GM10248 (cell line): ENCODE data around the gene PLCB2.

Experiments
- CTCF ChIA-PET: fragments of 300-600 bp; sonication (Branson Sonifier 250); formaldehyde crosslinking; extraction: SDS; loops from one replicate; lab custom pipeline; 2021; ENCODE audit warnings: antibody characterized with exemption; lab: Yijun Ruan, JAX
- POLR2A ChIA-PET: fragments of 350-650 bp; sonication (Branson Sonifier 250); formaldehyde crosslinking; extraction: SDS; loops from one replicate; lab custom pipeline; 2020; ENCODE audit warnings: antibody characterized with exemption; lab: Yijun Ruan, JAX
- DNase-seq: peaks from one replicate; pipeline ENCODE4 v3.0.0; 2012; ENCODE audit errors: extremely low spot score
- CTCF ChIP-seq: IDR thresholded peaks from 2 replicates; pipeline ENCODE4 v1.5.1; 2012; ENCODE audit warnings: mild to moderate bottlenecking, low read depth; ENCODE audit errors: extremely low read depth, missing control alignments, control extremely low read depth

The PLCB2 gene

GRCh38 chr15:40249477-40250303 lies 58.0 kb downstream of the PLCB2 start:
- no peak for DNase-seq
- no peak for TF ChIP-seq CTCF
- POLR2A ChIA-PET = no interaction called here
- CTCF ChIA-PET = interaction anchor here (0.7 to 3.7 kb wide), 7 partner anchors 11 to 33 kb away, joined by 3 to 22 read pairs (median 3); partner anchors contain the start of gene PAK6

GRCh38 chr15:40248006-40248783 lies 59.5 kb downstream of the PLCB2 start:
- DNase-seq = no peak
- no peak for TF ChIP-seq CTCF
- ChIA-PET CTCF (interaction anchor here (1.0 to 3.7 kb wide), 7 partner anchors 10 to 56 kb away, joined by 3 to 22 read pairs (median 4); partner anchors contain the start of gene PAK6), POLR2A (no interaction called here)

GRCh38 chr15:40247406-40247971 lies 60.2 kb downstream of the PLCB2 start:
- no peak for TF ChIP-seq CTCF
- CTCF ChIA-PET = interaction anchor here (1.0 to 10.0 kb wide), 8 partner anchors 9 to 55 kb away, joined by 3 to 101 read pairs (median 5); partner anchors contain the start of gene PAK6
- POLR2A ChIA-PET = no interaction called here
- no peak for DNase-seq

- ChIA-PET POLR2A (no interaction called here), CTCF (interaction anchor here (0.8 to 10.0 kb wide), 9 partner anchors 8 to 54 kb away, joined by 3 to 101 read pairs (median 4); partner anchors contain the start of gene PAK6)
- DNase-seq = no peak
- no peak for TF ChIP-seq CTCF
Observed at GRCh38 chr15:40246496-40247280, 61.0 kb downstream of the PLCB2 start.

GRCh38 chr15:40245666-40246450 lies 61.9 kb downstream of the PLCB2 start:
- no peak for DNase-seq
- no peak for TF ChIP-seq CTCF
- ChIA-PET CTCF (interaction anchor here (0.7 to 10.0 kb wide), 5 partner anchors 9 to 34 kb away, joined by 3 to 101 read pairs (median 6); no protein-coding TSS in a partner anchor), POLR2A (no interaction called here)
